Measurements from ENCODE around the gene CPNE5.
"Not testable (repeated sequence)": the region's sequence is repeated elsewhere in the genome, so short reads cannot be mapped to it uniquely, and the experiment has no call there.

The CPNE5 gene

DNA sequence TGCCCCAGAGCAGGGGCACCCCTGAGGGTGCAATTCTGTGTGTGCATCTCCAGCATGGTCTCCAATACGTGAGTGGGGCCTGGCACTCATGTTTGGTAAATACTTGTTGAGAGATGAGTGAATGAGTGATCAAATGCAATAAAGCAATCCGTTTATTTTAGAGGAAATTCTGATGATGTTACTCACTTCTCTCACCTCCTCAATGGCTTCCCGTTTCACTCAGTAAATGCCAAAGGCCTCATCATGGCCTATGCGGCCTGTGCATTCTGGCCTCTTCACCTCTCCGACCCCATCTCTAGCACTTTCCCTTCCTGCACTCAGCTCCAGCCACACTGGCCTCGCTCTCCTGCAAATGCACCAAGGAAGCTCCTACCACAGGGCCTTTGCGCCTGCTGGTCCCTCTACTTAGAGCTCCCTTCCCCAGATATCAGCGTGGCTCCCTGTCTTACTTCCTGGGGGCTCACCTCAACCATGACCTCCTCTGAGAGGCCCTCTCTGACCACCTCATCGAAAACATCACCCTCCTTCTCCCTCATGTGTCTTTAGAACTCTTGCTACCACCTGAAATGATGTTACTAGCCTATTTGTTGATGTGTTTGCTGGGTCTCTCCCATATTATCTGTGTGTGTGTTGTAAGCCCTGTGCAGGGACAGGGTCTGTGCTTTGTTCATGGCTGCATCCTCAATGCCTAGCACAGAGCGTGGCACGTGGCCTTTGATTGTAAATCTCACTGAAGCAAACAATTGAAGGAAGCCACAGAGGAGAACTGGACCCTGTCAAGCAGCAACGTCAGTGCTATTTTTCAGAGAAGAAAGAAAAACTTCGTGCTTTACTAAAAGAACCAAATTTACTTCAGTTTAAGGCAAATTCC, 99.1 kb downstream of the CPNE5 start:
- no peak for DNase-seq

DNA sequence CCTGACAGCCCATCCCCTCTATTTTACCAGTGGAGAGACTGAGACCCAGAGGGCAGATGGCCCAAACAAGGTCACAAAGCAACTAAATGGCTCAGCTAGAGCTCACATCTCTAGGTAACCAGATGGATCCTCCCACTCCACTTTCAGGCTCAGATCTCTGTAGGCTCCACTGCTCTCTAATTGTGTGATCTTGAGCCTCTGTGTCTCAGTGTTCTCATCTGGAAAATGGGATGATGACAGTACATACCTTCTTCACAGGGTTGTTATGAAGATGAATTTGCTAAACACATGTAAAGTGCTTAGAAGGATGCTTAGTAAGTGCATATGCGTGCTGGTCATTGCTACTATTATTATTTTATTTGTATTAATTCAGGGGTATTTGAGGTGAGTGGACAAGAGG, 101.1 kb downstream of the CPNE5 start:
- DNase-seq = no peak

DNA sequence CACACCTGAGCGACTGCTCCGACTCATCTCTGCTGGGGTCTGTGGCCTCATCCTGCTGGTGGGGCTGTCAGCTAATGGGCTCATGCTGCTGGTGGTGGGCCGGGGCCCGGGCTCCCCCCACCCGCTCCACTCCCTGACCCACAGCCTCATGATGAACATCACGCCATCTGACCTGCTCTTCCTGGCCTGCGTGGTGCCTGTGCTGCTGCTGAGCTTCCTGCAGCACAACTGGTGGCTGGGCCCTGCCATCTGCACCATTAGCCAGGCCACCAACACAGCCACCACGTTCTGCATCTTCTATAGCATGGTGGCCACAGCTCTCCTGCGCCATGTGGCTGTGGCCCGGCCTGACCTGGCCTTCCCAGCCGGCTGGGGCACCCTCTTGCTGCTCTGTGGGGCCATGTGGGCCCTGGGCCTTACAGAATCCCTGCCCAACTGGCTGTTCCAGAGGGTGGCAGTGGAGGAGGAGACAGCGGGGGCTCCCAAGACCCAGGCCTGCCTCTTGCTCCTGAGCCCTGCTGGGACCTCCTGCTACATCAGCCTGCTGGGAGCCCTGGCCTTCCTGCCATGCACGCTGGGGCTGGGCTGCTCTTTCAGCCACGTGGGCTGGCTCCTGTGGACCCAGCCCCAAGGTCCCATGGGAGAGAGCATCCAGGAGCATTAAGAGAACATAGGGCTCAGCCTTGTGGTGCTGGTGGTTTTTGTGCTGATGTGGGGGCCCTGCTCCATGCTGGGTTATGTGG, 102.0 kb downstream of the CPNE5 start:
- no peak for DNase-seq

DNA sequence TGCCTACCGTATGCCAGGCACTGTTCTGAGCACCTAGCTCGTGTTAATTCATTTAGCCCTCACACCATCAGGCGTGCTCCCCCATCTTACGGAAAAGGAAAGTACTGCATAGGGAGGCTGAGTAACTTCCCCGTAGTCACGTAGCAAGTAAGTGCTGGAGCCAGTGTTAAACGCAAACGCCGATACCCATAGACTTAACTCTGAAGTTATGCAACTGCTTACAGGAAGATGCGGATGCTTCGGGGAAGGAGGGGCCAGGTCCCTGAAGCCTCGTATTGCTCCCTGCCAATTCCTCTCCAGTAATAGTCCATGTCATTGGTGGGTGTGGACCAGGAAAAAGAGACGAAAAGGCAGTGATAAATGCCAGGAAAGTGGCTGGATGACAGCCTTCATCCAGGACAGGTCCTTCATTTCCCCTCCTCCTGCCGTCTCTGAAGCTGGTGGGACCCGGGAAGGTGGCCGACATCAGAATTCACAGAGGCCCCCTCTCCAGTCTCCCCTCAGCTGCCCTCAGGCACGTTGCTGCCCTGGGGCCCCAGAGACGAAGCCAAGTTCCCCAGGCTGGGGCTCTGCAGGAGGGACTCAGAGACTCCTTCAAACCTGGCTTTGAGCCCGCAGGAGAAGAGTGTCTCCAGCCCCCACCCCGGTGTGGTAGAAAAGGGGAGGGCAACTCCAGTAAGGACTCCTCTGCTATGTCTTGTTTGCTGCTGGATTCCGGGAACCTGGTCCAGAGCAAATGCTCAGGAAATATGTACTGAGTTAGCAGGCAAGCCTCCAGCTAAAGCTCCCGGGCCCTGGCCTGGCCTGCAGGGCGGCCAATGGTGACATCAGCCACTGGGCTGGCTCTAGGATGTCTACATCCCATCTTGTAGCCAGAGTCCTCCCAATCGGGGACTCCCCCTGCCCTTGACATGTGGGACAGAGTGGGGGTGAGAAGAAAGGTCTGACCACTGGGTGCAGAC, 103.9 kb downstream of the CPNE5 start:
- DNase-seq = peak; percentile 52

DNA sequence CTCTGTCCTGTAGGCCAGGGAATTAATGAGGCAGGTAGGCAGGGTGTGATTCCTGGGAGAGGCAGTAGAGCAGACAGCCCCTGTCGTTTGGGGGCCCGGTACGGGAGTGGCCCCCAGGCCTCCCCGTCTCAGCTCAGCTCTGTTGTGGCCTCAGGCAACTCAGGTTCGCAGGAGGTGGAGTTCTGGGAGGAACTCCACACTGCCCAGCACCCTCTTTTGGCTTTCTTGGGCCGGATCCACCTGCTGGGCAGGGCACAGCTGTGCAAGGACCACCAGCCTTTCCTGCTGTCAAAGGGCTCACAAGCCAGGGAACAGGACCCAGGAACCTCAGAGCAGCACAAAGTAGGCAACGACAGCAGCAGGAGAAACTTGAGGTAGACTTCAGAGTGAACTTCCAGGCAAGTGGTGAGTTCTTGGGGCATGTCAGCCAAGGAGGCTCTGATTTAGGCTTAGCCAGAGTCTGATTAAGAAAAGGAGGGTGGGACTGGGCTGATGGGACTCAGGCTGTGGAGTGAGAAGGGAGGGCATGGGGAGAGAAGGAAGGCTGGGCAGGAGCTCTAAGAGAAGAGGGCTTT, 104.7 kb downstream of the CPNE5 start:
- no peak for DNase-seq

GRCh38 chr6:36733300-36733699, 105.9 kb downstream of the CPNE5 start:
- no peak for DNase-seq

- no peak for DNase-seq
Measured at GRCh38 chr6:36731622-36732310, 107.5 kb downstream of the CPNE5 start.

GRCh38 chr6:36730424-36731380, 108.5 kb downstream of the CPNE5 start:
- DNase-seq = no peak

GRCh38 chr6:36729161-36729524, 110.1 kb downstream of the CPNE5 start:
- no peak for DNase-seq

DNA sequence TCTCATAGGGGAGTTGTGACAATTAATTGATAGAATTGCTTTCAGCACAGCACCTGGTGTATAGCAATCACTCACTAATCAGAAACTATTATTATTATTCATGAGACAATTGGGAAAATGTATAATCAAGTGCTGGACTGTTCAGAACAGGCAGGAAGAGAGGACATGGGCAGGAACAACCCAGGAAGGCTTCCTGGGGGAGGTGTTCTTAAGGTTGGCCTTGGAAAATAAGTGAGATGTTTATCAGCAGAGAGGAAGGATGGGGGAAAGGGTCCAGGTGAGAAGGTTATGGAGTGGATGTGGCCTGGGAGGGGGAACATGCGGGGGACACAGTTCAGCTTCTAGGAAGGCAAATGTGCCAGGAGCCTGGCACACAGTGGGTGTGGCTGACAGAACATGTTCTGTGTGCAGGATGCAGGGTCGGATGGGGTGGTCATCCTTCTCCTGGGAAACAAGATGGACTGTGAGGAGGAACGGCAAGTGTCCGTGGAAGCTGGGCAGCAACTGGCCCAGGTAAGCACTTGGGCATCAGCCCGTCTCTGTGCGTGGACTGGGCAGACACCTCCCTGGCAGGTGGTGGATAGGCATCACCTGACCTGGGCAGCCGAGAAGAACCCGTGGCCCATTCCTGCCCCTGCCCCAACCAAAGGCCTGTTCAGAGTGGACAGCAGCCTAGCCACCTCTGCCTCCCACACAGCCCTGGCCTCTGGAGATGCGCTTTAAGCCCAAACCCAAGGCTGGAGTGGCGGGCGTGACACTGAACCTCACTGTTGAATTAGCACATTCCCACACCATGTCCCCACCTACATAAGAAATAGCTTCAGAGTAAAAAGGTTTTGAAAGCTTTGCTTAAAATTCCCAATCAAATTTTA, 110.7 kb downstream of the CPNE5 start:
- DNase-seq = no peak

DNA sequence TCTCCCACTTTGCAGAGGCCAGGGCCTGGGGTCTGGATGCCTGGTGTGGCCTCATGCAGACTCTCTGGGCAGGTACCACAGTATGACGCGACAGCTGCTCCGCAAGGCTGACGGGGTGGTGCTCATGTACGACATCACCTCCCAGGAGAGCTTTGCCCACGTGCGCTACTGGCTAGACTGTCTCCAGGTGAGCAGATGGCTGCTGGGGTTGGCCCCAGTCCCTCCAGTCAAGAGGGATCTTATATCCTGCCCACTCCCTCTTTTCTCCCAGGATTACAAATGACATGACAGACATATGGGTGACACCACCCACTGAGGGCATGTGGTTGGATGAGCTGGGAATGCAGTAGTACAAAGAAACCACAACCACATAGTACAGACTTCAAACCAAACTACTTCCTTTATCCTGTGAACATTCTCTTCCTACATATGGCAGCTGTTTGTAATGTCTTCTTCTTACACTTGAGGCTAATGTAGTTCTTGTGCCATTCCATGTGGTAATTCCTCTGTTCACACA, 111.7 kb downstream of the CPNE5 start:
- DNase-seq = no peak

GRCh38 chr6:36725581-36725980, 113.7 kb downstream of the CPNE5 start:
- no peak for DNase-seq

DNA sequence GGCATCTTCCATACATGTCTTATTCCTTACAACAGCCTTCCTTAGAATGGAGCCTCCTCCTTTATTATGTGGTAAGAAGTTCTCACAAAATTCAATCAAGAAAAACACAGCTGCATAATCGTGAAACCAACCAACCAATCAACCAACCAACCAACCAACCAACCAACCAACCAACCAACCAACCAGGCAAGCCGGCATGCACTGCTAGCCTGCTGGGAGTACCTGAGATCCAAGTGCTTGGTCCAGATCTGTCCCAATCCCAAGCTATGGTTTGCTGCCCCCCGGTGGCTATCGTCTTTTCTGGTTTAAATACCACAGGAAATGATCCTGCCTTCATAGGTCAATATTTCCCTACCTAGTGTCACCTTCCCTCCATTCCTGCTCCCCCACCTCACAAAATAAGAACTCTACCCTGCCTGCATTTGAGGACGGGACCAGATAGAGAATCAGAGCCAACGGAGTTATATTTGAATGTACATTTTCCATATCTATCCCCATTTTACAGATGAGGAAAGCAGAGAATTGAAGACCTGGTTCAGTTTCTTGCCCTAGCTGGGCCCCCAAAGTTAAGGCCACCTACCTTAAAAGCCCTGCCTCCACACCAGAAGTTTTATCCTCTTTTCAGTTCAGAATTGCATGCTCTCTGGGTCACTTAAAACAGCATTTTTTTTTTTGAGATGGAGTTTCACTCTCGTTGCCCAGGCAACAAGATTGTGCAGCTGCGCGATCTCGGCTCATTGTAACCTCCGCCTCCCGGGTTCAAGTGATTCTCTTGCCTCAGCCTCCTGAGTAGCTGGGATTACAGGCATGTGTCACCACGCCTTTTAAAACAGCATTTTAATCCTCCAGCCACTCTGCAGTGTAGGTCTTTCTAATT, 114.5 kb downstream of the CPNE5 start:
- peak; percentile 77 for DNase-seq

DNA sequence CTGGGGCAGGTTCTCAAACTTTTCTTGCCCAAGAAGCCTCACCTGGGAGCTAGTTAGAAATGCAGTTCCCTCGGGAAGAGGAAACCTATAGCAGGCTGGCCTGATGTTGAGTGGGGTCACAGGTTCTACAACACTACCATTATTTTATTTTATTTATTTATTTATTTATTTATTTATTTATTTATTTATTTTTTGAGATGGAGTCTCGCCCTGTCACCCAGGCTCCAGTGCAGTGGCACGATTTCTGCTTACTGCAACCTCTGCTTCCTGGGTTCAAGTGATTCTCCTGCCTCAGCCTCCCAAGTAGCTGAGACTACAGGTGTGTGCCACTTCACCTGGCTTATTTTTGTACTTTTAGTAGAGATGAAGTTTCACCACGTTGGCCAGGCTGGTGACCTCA, 115.3 kb downstream of the CPNE5 start:
- not testable (repeated sequence) for DNase-seq

- DNase-seq = no peak
Measured at GRCh38 chr6:36722879-36723278, 116.4 kb downstream of the CPNE5 start.

GRCh38 chr6:36722365-36722764, 116.9 kb downstream of the CPNE5 start:
- no peak for DNase-seq

DNA sequence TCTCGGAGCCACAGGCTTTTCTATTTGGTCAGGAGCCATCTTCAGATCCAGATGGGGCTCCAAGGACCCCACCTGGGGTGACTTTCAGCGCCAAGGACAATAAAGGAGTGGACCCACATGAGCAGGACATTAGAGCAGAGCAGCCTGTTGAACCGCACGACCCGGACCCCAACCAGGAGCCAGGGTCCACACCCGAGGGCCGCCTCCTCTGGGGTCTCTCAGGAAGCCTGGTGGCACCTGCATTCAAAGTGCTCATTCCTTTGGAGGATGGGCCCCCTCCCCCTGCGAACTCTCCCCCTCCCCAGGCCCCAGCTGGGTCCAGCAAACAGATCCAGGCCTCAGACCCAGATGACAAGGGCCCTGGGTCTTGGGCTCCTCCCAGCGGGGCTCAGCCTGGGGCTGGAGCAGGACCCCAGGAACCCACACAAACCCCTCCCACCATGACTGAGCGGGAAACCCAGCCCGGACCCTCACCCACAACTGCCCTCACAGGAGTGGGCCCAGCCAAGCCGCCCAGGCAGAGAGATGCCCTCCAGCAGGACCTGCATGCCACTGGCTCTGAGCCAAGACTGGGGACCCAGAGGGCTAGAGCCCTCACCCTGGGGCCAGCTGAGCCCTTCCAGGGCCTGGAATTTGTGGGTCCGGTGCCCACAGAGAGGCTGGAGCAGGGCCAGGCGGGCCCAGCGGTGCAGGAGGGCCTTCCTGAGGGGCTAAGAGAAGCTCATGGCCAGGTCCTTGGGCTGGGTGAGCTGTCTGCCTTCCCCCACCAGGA, 117.7 kb downstream of the CPNE5 start:
- DNase-seq = no peak

All from activated CD4-positive, alpha-beta T cell treated with anti-CD3 and anti-CD28 coated beads for 48 hours (primary cell).